Activated CD8-positive, alpha-beta memory T cell treated with anti-CD3 and anti-CD28 coated beads, Interleukin-2, amount 50 U/mL, for 4 hours (primary cell): Measurements from ENCODE around the gene DSC1.
"Not testable (repeated sequence)": the region's sequence is repeated elsewhere in the genome, so short reads cannot be mapped to it uniquely, and the experiment has no call there.

ENCODE experiments used
- DNase-seq: peaks from one replicate; pipeline ENCODE4 v3.0.0-alpha.2; 2020

Gene DSC1

GRCh38 chr18:31162825-31163435 is at the start of gene DSC1:
Gene DSC1 (minus strand): TSS chr18:31162856. CDS start chr18:31162594, 262 bp downstream.
- no peak for DNase-seq

- DNase-seq: no peak
These were observed 48.4 kb upstream of the DSC1 start for GRCh38 chr18:31211047-31211446.

- DNase-seq: no peak
These were observed 46.4 kb upstream of the DSC1 start for GRCh38 chr18:31209041-31209440.

GRCh38 chr18:31207391-31207790 is 44.7 kb upstream of the DSC1 start:
- DNase-seq: no peak

- no peak for DNase-seq
These were observed 44.2 kb upstream of the DSC1 start for GRCh38 chr18:31206787-31207381.

- no peak for DNase-seq
These were observed 43.4 kb upstream of the DSC1 start for GRCh38 chr18:31206071-31206470.

GRCh38 chr18:31205273-31205672 is 42.6 kb upstream of the DSC1 start:
- DNase-seq: no peak

GRCh38 chr18:31204833-31205232 is 42.2 kb upstream of the DSC1 start:
- no peak for DNase-seq

GRCh38 chr18:31204166-31204565 is 41.5 kb upstream of the DSC1 start:
- DNase-seq: no peak

GRCh38 chr18:31203794-31204148 is 41.1 kb upstream of the DSC1 start:
- no peak for DNase-seq

GRCh38 chr18:31203096-31203793 is 40.6 kb upstream of the DSC1 start:
- no peak for DNase-seq

GRCh38 chr18:31199190-31199769 is 36.6 kb upstream of the DSC1 start:
- DNase-seq: no peak

- DNase-seq: no peak
These were observed 35.0 kb upstream of the DSC1 start for GRCh38 chr18:31197676-31198075.

- no peak for DNase-seq
These were observed 32.4 kb upstream of the DSC1 start for GRCh38 chr18:31195063-31195462.

- DNase-seq: no peak
These were observed 29.6 kb upstream of the DSC1 start for GRCh38 chr18:31192086-31192776.

GRCh38 chr18:31190919-31191318 is 28.3 kb upstream of the DSC1 start:
- no peak for DNase-seq

GRCh38 chr18:31189757-31190156 is 27.1 kb upstream of the DSC1 start:
- DNase-seq: no peak

- DNase-seq: no peak
These were observed 22.7 kb upstream of the DSC1 start for GRCh38 chr18:31185186-31185950.

- no peak for DNase-seq
These were observed 20.6 kb upstream of the DSC1 start for GRCh38 chr18:31183302-31183701.

GRCh38 chr18:31177369-31177768 is 14.7 kb upstream of the DSC1 start:
- DNase-seq: not testable (repeated sequence)

- DNase-seq: no peak
These were observed 13.9 kb upstream of the DSC1 start for GRCh38 chr18:31176531-31176930.

- no peak for DNase-seq
These were observed 8.6 kb upstream of the DSC1 start for GRCh38 chr18:31171144-31171839.
